ENCODE results near the gene CFAP73. TPM values are rescaled to one million over a fixed set of nuclear protein-coding genes. Genes with fewer than 3 reads are reported as not detected.

The CFAP73 gene
- total and polyA plus RNA-seq, 2 of the 8 experiments (the other 6 are each of a cell fraction or from before 2014, with no cell fraction given): 0.45 to 0.56 TPM

GRCh38 chr12:113200021-113200797 lies 50.7 kb downstream of the CFAP73 start (continued):
- no peak for TF ChIP-seq ZNF274 (IDR thresholded peaks at IDR 0.05; ENCODE audit: borderline replicate concordance, extremely low read depth, low read length)
- TF ChIP-seq SP1 (IDR thresholded peaks at IDR 0.05; ENCODE audit: low read depth, low read length): no peak
- TF ChIP-seq GABPA (IDR thresholded peaks at IDR 0.05; ENCODE audit: borderline replicate concordance, insufficient read depth, low read length): no peak

All from H1 (cell line).